Measurements from ENCODE around the gene PAQR8. TPM values are rescaled to one million over a fixed set of nuclear protein-coding genes. Genes with fewer than 3 reads are reported as not detected.
A peak's percentile ranks its signal among the peaks of the same experiment; 100 is the strongest.

PAQR8 gene
- total RNA-seq, 4 donors from 2014 or later, result 8.6 to 21.1 (median 14.2) TPM

DNA sequence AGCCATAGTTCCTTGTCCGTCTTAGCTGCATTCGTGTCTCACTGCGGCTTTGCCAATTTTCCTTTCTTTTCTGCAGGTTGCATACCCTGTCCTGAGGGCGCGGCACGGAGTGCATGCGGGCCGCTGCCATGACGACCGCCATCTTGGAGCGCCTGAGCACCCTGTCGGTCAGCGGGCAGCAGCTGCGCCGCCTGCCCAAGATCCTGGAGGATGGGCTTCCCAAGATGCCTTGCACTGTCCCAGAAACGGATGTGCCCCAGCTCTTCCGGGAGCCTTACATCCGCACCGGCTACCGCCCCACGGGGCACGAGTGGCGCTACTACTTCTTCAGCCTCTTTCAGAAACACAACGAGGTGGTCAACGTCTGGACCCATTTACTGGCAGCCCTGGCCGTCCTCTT, 41.1 kb downstream of the PAQR8 start:
- no peak overlapping the region for H3K4me3 ChIP-seq
- ATAC-seq, result no peak
- no peaks in the 10 kb centered on the region for H3K9me3 ChIP-seq
- no peak overlapping the region for H3K27ac ChIP-seq
- no peak for TF ChIP-seq POLR2A (IDR thresholded peaks at IDR 0.05)
- TF ChIP-seq, protein P1, sequence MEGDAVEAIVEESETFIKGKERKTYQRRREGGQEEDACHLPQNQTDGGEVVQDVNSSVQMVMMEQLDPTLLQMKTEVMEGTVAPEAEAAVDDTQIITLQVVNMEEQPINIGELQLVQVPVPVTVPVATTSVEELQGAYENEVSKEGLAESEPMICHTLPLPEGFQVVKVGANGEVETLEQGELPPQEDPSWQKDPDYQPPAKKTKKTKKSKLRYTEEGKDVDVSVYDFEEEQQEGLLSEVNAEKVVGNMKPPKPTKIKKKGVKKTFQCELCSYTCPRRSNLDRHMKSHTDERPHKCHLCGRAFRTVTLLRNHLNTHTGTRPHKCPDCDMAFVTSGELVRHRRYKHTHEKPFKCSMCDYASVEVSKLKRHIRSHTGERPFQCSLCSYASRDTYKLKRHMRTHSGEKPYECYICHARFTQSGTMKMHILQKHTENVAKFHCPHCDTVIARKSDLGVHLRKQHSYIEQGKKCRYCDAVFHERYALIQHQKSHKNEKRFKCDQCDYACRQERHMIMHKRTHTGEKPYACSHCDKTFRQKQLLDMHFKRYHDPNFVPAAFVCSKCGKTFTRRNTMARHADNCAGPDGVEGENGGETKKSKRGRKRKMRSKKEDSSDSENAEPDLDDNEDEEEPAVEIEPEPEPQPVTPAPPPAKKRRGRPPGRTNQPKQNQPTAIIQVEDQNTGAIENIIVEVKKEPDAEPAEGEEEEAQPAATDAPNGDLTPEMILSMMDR (IDR thresholded peaks at IDR 0.05), result no peak
- TF ChIP-seq POLR2AphosphoS5 (IDR thresholded peaks at IDR 0.05), result no peak
- no peak for TF ChIP-seq EP300 (IDR thresholded peaks at IDR 0.05)
- no peaks in the 10 kb centered on the region for H3K27me3 ChIP-seq
- H3K4me1 ChIP-seq, result peaks cover 0 to 11% (median 0%) of the 10 kb centered on the region in 3 donors
- peaks cover 0 to 28% of the 10 kb centered on the region in 2 donors for H3K36me3 ChIP-seq
- WGBS, 2 donors (ENCODE audit: low coverage in 1 of 2), result 99 to 100% methylated on average over 1 to 9 of the region's 26 CpGs

DNA sequence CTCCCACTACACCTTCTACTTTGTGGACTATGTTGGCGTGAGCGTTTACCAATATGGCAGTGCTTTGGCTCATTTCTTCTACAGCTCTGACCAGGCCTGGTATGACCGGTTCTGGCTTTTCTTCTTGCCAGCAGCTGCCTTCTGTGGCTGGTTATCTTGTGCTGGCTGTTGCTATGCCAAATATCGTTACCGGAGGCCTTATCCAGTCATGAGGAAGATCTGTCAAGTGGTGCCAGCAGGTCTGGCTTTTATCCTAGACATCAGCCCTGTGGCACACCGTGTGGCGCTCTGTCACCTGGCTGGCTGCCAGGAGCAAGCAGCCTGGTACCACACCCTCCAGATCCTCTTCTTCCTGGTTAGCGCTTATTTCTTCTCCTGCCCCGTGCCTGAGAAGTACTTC, 41.7 kb downstream of the PAQR8 start:
- peak; percentile 34 for ATAC-seq
- Histone ChIP-seq H3K27me3 (no peaks in the 10 kb centered on the region), H3K36me3 (peaks cover 0 to 28% of the 10 kb centered on the region in 2 donors), H3K4me1 (peaks cover 0 to 11% (median 0%) of the 10 kb centered on the region in 3 donors), H3K9me3 (no peaks in the 10 kb centered on the region), H3K4me3 (no peak overlapping the region), H3K27ac (no peak overlapping the region)
- 71 to 84% methylated on average over 8 to 9 of the region's 9 CpGs for WGBS, 2 donors (ENCODE audit: low coverage in 1 of 2)
- TF ChIP-seq POLR2A (IDR thresholded peaks at IDR 0.05) (no peak), POLR2AphosphoS5 (IDR thresholded peaks at IDR 0.05) (no peak), EP300 (IDR thresholded peaks at IDR 0.05) (no peak)
- TF ChIP-seq, protein P1 (IDR thresholded peaks at IDR 0.05), result no peak

DNA sequence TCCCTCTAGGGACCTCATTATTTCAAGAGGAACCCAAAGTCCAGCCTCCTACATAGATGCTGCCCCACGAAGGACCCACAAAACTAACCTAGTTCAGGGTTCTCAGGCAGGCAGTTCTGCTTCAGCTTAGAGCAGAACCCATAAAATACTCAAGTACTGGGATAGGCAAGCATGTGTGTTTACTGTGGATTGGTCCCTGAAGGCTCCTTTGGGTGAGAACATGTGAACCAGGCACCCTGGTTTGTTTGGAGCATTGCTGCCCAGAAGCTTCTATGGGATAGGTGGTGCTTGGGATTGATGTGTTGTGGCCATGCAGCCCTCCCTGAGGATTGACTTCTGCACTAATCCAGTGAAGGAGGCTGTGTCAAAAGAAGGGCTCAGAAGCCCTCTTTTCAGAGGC, 43.3 kb downstream of the PAQR8 start:
- no peak overlapping the region for H3K27ac ChIP-seq
- H3K36me3 ChIP-seq, result peaks cover 0 to 28% of the 10 kb centered on the region in 2 donors
- no peak overlapping the region for H3K4me3 ChIP-seq
- peaks cover 0 to 10% (median 0%) of the 10 kb centered on the region in 3 donors for H3K4me1 ChIP-seq
- no peaks in the 10 kb centered on the region for H3K27me3 ChIP-seq
- 89 to 100% methylated on average over 1 of the region's 1 CpG for WGBS, 2 donors (ENCODE audit: low coverage in 1 of 2)
- H3K9me3 ChIP-seq, result no peaks in the 10 kb centered on the region
- ATAC-seq, result no peak
- TF ChIP-seq, protein P1 (IDR thresholded peaks at IDR 0.05), result no peak
- TF ChIP-seq POLR2AphosphoS5 (IDR thresholded peaks at IDR 0.05) (no peak), EP300 (IDR thresholded peaks at IDR 0.05) (no peak), POLR2A (IDR thresholded peaks at IDR 0.05) (no peak)

DNA sequence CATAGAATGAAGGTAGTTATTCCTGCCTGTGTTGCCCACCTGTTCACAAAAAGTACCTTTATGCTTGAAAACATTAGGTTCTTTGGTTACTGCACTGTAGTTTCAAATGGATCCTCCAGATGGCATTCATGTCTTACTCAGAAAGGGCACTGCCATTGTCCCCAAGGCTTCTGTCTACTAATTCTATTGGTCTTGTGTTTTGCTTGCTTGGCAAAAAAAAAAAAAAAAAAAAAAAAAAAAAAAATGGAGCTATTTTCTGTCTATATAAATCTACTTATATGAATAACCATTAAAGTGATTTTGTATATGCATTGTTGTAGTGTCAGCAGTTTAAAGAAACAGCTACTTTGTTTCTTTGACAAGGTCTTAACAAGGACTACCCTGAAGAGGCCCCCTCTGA, 45.5 kb downstream of the PAQR8 start:
- Histone ChIP-seq H3K36me3 (peaks cover 0 to 28% of the 10 kb centered on the region in 2 donors), H3K27ac (no peak overlapping the region), H3K4me1 (peaks cover 0 to 24% (median 3%) of the 10 kb centered on the region in 3 donors), H3K27me3 (no peaks in the 10 kb centered on the region), H3K9me3 (no peaks in the 10 kb centered on the region), H3K4me3 (no peak overlapping the region)
- ATAC-seq, result no peak
- TF ChIP-seq, protein P1 (IDR thresholded peaks at IDR 0.05), result peak in 1 of 4 experiments; percentile 40
- no peak for TF ChIP-seq POLR2AphosphoS5 (IDR thresholded peaks at IDR 0.05)

DNA sequence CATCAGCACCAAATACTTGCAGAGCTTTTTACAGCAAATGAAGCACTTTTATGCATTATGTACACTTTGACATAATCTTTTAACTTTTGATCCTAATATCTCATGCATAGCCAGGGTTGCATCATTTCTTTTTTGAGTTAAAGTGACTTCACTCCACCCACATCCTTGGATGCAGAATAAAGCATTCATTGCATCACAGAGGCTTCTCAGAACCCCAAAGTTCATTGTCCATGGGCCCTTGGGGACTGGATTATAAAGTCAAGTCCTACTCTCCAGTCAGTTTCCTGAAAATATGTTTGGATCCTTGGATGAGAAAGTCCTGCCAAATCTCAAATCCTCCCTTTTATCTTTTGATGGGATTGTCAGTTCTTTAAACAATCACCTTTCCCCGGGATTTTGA, 47.5 kb downstream of the PAQR8 start:
- Histone ChIP-seq H3K36me3 (peaks cover 0 to 10% of the 10 kb centered on the region in 2 donors), H3K4me1 (peaks cover 0 to 24% (median 3%) of the 10 kb centered on the region in 3 donors), H3K9me3 (no peaks in the 10 kb centered on the region), H3K27ac (no peak overlapping the region), H3K27me3 (no peaks in the 10 kb centered on the region), H3K4me3 (no peak overlapping the region)
- 8 to 14% methylated on average over 1 of the region's 1 CpG for whole genome bisulfite sequencing, 2 donors (ENCODE audit: low coverage in 1 of 2)
- TF ChIP-seq, protein P1 (IDR thresholded peaks at IDR 0.05), result no peak
- TF ChIP-seq EP300 (IDR thresholded peaks at IDR 0.05), result no peak
- no peak for TF ChIP-seq POLR2AphosphoS5 (IDR thresholded peaks at IDR 0.05)
- no peak for TF ChIP-seq POLR2A (IDR thresholded peaks at IDR 0.05)
- no peak for ATAC-seq
